GM12878 (cell line): Measurements from ENCODE around the gene ACTR1B. TPM values are rescaled to one million over a fixed set of nuclear protein-coding genes. Genes with fewer than 3 reads are reported as not detected.

ENCODE experiments used
- ATAC-seq: fragments of 200-7000 bp; cut with Tn5 transposase; 3 replicates; pipeline ENCODE4 v1.9.1; 2020; ENCODE audit warnings: mild to moderate bottlenecking, moderate library complexity
- BruUV-seq: library from RNA; stranded (reverse); fragments of 400-500 nt; replicated peaks from 2 replicates; lab custom pipeline; 2021; lab: Mats Ljungman, UMichigan
- CTCF ChIA-PET: fragments of 300-600 bp; sonication (Branson Sonifier 250); formaldehyde crosslinking; extraction: SDS; loops from one replicate; lab custom pipeline; 2021; ENCODE audit warnings: inconsistent platforms; lab: Yijun Ruan, JAX
- POLR2A ChIA-PET: fragments of 350-600 bp; formaldehyde crosslinking; extraction: SDS; loops from one replicate; lab custom pipeline; 2021; ENCODE audit warnings: inconsistent platforms; lab: Charles Lee
- RAD21 ChIA-PET: fragments of 300-600 bp; sonication (Branson Sonifier 250); formaldehyde crosslinking; loops from one replicate; lab custom pipeline; 2023; ENCODE audit warnings: antibody characterized with exemption; ENCODE audit not compliant: unreplicated experiment; lab: Charles Lee
- SMC1A ChIA-PET: fragments of 300-600 bp; sonication (Branson Sonifier 250); formaldehyde crosslinking; loops from one replicate; lab custom pipeline; 2023; ENCODE audit not compliant: unreplicated experiment, uncharacterized antibody; lab: Charles Lee
- DNase-seq: peaks from one replicate; pipeline ENCODE4 v3.0.0-alpha.2; 2011; ENCODE audit warnings: low read depth, low spot score
- FAIRE-seq: peaks from 3 replicates; lab custom pipeline; 2011; peaks lifted over from hg19 to GRCh38; lab: Jason Lieb, UNC
- H2AFZ ChIP-seq: 2 replicates; pipeline ENCODE4 v1.6.0; 2011; ENCODE audit warnings: low read depth, low read length, control low read depth; ENCODE audit not compliant: control insufficient read depth
- H3K27ac ChIP-seq: 2 replicates; pipeline ENCODE4 v1.5.1; 2011; ENCODE audit warnings: control low read depth; ENCODE audit not compliant: control insufficient read depth, insufficient read depth
- H3K27me3 ChIP-seq, 2 experiments: replicated peaks in 1 of 2; 2 replicates each; pipeline versions ENCODE4 v1.6.0 to v1.6.1; 2011; ENCODE audit warnings: low read length in 1 of 2; ENCODE audit not compliant: control insufficient read depth in 2 of 2, insufficient read depth in 2 of 2
- H3K36me3 ChIP-seq, 2 experiments: 2 replicates each; pipeline ENCODE4 v1.5.1; 2011; ENCODE audit warnings: low read length in 1 of 2; ENCODE audit not compliant: control insufficient read depth in 2 of 2, insufficient read depth in 2 of 2
- H3K4me1 ChIP-seq: 2 replicates; pipeline ENCODE4 v1.6.1; 2011; ENCODE audit warnings: mild to moderate bottlenecking, low read length, moderate library complexity, mixed read lengths; ENCODE audit not compliant: control insufficient read depth, insufficient read depth
- H3K4me2 ChIP-seq: 2 replicates; pipeline ENCODE4 v1.6.0; 2011; ENCODE audit warnings: control low read depth; ENCODE audit not compliant: control insufficient read depth, insufficient read depth
- H3K4me3 ChIP-seq: fragments of 200-600 bp; sonication (generic); 2 replicates; pipeline ENCODE4 v1.5.1; 2016
- H3K79me2 ChIP-seq: 2 replicates; pipeline ENCODE4 v1.6.0; 2011; ENCODE audit warnings: low read length; ENCODE audit not compliant: control insufficient read depth, insufficient read depth
- H3K9ac ChIP-seq: 2 replicates; pipeline ENCODE4 v1.8.0; 2011; ENCODE audit warnings: low read length, control low read depth, mixed read lengths; ENCODE audit not compliant: control insufficient read depth, insufficient read depth
- H3K9me3 ChIP-seq: replicated peaks from 3 replicates; pipeline ENCODE4 v1.5.1; 2011; ENCODE audit warnings: mild to moderate bottlenecking, low read length; ENCODE audit not compliant: control insufficient read depth, insufficient read depth
- H4K20me1 ChIP-seq: 2 replicates; pipeline ENCODE4 v1.6.0; 2011; ENCODE audit not compliant: control insufficient read depth, insufficient read depth
- DPF2 ChIP-seq: fragments of 450-650 bp; IDR thresholded peaks from 2 replicates; pipeline ENCODE4 v1.6.1; 2017; ENCODE audit warnings: mild to moderate bottlenecking
- EZH2 ChIP-seq: IDR thresholded peaks from 2 replicates; pipeline ENCODE4 v1.6.1; 2012; ENCODE audit warnings: low read depth, mild to moderate bottlenecking, control low read depth, inconsistent platforms, low read length, borderline replicate concordance; ENCODE audit not compliant: control insufficient read depth
- IKZF1 ChIP-seq: fragments of 450-650 bp; conservative IDR thresholded peaks from 2 replicates; pipeline ENCODE4 v1.6.1; 2017; ENCODE audit warnings: antibody characterized with exemption, mild to moderate bottlenecking
- MEF2B ChIP-seq: fragments of 450-650 bp; IDR thresholded peaks from 2 replicates; pipeline ENCODE4 v1.6.1; 2018; ENCODE audit warnings: mild to moderate bottlenecking, moderate library complexity; ENCODE audit not compliant: partially characterized antibody, poor library complexity, severe bottlenecking
- RELA ChIP-seq: fragments of 450-650 bp; IDR thresholded peaks from 2 replicates; pipeline ENCODE4 v1.8.0; 2014; ENCODE audit warnings: borderline replicate concordance; ENCODE audit not compliant: partially characterized antibody
- SREBF1 ChIP-seq: IDR thresholded peaks from 2 replicates; pipeline ENCODE4 v1.6.1; 2012; ENCODE audit warnings: mild to moderate bottlenecking, low read length
- ZNF217 ChIP-seq: fragments of 450-650 bp; IDR thresholded peaks from 2 replicates; pipeline ENCODE4 v1.6.1; 2017; ENCODE audit warnings: antibody characterized with exemption, mild to moderate bottlenecking
- ZSCAN29 ChIP-seq: fragments of 450-650 bp; IDR thresholded peaks from 2 replicates; pipeline ENCODE4 v1.6.1; 2017; ENCODE audit warnings: mild to moderate bottlenecking, moderate library complexity
- WGBS: methylation state at CpG from one replicate; pipeline ENCODE4 v1.1.6; 2016; ENCODE audit warnings: low lambda C conversion rate; ENCODE audit not compliant: insufficient replicate concordance, insufficient coverage; ENCODE audit errors: missing lambda C conversion rate; 5-methylcytosine and 5-hydroxymethylcytosine counted together
- in situ Hi-C: fragments of 300-500 bp; cut with MboI; formaldehyde crosslinking; loops from 9 replicates; pipeline ENCODE4 v1.14.3; 2018; ENCODE audit warnings: mixed read lengths
- intact Hi-C: fragments of 100-400 bp; cut with micrococcal nuclease; formaldehyde crosslinking; loops from one replicate; pipeline ENCODE4 v1.14.2; 2022; ENCODE audit not compliant: unreplicated experiment
- polyA plus RNA-seq, 11 experiments: library from polyadenylated mRNA; depleted of rRNA in 4 of 11; unstranded in 6 of 11; stranded (reverse) in 5 of 11; fragments of >200 nt; fragmentation: Nextera tagmentation in 4 of 11; fragmentation: Illumina TruSeq in 1 of 11; extraction: Ambion mirVana in 4 of 11; extraction: Trizol in 1 of 11; gene quantifications; 1 replicate in 1 of 11; 2 replicates in 10 of 11; pipeline versions ENCODE4 v1.2.1 to v1.2.3, GENCODE V29; 2011 to 2016; ENCODE audit warnings: inconsistent platforms in 2 of 11, missing spikeins in 2 of 11, low read depth in 1 of 11
- total RNA-seq, 4 experiments: library from RNA; depleted of rRNA in 3 of 4; stranded (reverse); fragments of >200 nt in 3 of 4; fragmentation: Illumina TruSeq in 1 of 4; extraction: Trizol in 1 of 4; gene quantifications; 2 replicates each; pipeline versions ENCODE4 v1.2.1 to v1.2.3, GENCODE V29; 2013 to 2021
- TF ChIP-seq, protein P1 (sequence below): IDR thresholded peaks from 2 replicates; pipeline ENCODE4 v1.6.1; 2012; ENCODE audit warnings: improper control_type of control experiment, low read depth, low read length; ENCODE audit not compliant: insufficient replicate concordance
- TF ChIP-seq, protein P2 (sequence below): IDR thresholded peaks from 2 replicates; pipeline ENCODE4 v1.6.1; 2012; ENCODE audit warnings: mild to moderate bottlenecking, low read depth, low read length
- TF ChIP-seq, protein P3 (sequence below): fragments of 150-350 bp; IDR thresholded peaks from 2 replicates; pipeline ENCODE4 v1.6.1; 2016; ENCODE audit warnings: low read depth, low read length

ACTR1B gene
- total and polyA plus RNA-seq, 10 of the 15 experiments (the other 5 are each of a cell fraction or from before 2014, with no cell fraction given), result 1.3 to 62.8 (median 44.8) TPM

DNA sequence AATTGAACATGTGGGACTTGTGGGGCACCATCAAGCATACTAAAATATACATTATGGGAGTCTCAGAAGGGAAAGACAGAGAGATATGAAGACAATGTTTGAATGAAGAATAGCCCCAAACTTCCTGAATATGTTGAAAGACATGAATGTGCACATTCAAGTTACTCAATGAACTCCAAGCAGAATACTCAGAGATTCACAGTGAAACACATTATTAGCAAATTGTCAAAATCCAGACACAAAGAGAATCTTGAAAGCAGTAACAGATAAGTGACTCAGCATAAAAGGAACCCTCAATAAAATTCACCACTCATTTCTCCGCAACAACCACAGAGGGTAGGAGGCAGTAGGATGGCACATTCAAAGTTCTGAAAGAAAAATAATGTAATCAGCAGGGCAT lies 14.5 kb upstream of the ACTR1B start:
- in situ Hi-C loops (no loop called here), intact Hi-C loops (no loop called here)
- CTCF ChIA-PET, result interaction anchor here (2.2 kb wide), 1 partner anchor 87 kb away, joined by 7 read pairs; no protein-coding TSS in a partner anchor
- POLR2A ChIA-PET, result interaction anchor here (1.0 kb wide), 1 partner anchor 33 kb away, joined by 3 read pairs; the partner anchor contains the start of gene COX5B
- BruUV-seq, result no TSS peak
- no peak overlapping the region for H3K9ac ChIP-seq
- no peaks in the 10 kb centered on the region for H3K27me3 ChIP-seq
- H3K4me2 ChIP-seq, result no peak overlapping the region
- H3K4me3 ChIP-seq, result no peak overlapping the region
- RAD21 ChIA-PET, result interaction anchor here (0.8 kb wide), 1 partner anchor 88 kb away, joined by 3 read pairs; the partner anchor contains the start of gene ANKRD36B
- WGBS, result 100% methylated on average over 1 of the region's 1 CpG
- SMC1A ChIA-PET, result no interaction called here
- FAIRE-seq (peak; percentile 44), ATAC-seq (no peak), DNase-seq (no peak)
- peaks cover 7% of the 10 kb centered on the region for H3K4me1 ChIP-seq
- no peaks in the 10 kb centered on the region for H3K79me2 ChIP-seq
- no peaks in the 10 kb centered on the region for H4K20me1 ChIP-seq
- no peak overlapping the region for H3K27ac ChIP-seq
- no peak overlapping the region for H2AFZ ChIP-seq
- H3K36me3 ChIP-seq, result no peaks in the 10 kb centered on the region
- no peaks in the 10 kb centered on the region; the same call in 2 of the 3 replicates for H3K9me3 ChIP-seq
- no peak for TF ChIP-seq MEF2B
- no peak for TF ChIP-seq IKZF1
- TF ChIP-seq, protein P1, sequence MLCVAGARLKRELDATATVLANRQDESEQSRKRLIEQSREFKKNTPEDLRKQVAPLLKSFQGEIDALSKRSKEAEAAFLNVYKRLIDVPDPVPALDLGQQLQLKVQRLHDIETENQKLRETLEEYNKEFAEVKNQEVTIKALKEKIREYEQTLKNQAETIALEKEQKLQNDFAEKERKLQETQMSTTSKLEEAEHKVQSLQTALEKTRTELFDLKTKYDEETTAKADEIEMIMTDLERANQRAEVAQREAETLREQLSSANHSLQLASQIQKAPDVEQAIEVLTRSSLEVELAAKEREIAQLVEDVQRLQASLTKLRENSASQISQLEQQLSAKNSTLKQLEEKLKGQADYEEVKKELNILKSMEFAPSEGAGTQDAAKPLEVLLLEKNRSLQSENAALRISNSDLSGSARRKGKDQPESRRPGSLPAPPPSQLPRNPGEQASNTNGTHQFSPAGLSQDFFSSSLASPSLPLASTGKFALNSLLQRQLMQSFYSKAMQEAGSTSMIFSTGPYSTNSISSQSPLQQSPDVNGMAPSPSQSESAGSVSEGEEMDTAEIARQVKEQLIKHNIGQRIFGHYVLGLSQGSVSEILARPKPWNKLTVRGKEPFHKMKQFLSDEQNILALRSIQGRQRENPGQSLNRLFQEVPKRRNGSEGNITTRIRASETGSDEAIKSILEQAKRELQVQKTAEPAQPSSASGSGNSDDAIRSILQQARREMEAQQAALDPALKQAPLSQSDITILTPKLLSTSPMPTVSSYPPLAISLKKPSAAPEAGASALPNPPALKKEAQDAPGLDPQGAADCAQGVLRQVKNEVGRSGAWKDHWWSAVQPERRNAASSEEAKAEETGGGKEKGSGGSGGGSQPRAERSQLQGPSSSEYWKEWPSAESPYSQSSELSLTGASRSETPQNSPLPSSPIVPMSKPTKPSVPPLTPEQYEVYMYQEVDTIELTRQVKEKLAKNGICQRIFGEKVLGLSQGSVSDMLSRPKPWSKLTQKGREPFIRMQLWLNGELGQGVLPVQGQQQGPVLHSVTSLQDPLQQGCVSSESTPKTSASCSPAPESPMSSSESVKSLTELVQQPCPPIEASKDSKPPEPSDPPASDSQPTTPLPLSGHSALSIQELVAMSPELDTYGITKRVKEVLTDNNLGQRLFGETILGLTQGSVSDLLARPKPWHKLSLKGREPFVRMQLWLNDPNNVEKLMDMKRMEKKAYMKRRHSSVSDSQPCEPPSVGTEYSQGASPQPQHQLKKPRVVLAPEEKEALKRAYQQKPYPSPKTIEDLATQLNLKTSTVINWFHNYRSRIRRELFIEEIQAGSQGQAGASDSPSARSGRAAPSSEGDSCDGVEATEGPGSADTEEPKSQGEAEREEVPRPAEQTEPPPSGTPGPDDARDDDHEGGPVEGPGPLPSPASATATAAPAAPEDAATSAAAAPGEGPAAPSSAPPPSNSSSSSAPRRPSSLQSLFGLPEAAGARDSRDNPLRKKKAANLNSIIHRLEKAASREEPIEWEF, result no peak
- TF ChIP-seq EZH2, result no peak
- TF ChIP-seq, protein P2, sequence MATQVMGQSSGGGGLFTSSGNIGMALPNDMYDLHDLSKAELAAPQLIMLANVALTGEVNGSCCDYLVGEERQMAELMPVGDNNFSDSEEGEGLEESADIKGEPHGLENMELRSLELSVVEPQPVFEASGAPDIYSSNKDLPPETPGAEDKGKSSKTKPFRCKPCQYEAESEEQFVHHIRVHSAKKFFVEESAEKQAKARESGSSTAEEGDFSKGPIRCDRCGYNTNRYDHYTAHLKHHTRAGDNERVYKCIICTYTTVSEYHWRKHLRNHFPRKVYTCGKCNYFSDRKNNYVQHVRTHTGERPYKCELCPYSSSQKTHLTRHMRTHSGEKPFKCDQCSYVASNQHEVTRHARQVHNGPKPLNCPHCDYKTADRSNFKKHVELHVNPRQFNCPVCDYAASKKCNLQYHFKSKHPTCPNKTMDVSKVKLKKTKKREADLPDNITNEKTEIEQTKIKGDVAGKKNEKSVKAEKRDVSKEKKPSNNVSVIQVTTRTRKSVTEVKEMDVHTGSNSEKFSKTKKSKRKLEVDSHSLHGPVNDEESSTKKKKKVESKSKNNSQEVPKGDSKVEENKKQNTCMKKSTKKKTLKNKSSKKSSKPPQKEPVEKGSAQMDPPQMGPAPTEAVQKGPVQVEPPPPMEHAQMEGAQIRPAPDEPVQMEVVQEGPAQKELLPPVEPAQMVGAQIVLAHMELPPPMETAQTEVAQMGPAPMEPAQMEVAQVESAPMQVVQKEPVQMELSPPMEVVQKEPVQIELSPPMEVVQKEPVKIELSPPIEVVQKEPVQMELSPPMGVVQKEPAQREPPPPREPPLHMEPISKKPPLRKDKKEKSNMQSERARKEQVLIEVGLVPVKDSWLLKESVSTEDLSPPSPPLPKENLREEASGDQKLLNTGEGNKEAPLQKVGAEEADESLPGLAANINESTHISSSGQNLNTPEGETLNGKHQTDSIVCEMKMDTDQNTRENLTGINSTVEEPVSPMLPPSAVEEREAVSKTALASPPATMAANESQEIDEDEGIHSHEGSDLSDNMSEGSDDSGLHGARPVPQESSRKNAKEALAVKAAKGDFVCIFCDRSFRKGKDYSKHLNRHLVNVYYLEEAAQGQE, result no peak
- no peak for TF ChIP-seq SREBF1
- TF ChIP-seq ZNF217, result no peak
- TF ChIP-seq, protein P3, sequence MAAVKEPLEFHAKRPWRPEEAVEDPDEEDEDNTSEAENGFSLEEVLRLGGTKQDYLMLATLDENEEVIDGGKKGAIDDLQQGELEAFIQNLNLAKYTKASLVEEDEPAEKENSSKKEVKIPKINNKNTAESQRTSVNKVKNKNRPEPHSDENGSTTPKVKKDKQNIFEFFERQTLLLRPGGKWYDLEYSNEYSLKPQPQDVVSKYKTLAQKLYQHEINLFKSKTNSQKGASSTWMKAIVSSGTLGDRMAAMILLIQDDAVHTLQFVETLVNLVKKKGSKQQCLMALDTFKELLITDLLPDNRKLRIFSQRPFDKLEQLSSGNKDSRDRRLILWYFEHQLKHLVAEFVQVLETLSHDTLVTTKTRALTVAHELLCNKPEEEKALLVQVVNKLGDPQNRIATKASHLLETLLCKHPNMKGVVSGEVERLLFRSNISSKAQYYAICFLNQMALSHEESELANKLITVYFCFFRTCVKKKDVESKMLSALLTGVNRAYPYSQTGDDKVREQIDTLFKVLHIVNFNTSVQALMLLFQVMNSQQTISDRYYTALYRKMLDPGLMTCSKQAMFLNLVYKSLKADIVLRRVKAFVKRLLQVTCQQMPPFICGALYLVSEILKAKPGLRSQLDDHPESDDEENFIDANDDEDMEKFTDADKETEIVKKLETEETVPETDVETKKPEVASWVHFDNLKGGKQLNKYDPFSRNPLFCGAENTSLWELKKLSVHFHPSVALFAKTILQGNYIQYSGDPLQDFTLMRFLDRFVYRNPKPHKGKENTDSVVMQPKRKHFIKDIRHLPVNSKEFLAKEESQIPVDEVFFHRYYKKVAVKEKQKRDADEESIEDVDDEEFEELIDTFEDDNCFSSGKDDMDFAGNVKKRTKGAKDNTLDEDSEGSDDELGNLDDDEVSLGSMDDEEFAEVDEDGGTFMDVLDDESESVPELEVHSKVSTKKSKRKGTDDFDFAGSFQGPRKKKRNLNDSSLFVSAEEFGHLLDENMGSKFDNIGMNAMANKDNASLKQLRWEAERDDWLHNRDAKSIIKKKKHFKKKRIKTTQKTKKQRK, result no peak
- no peak for TF ChIP-seq DPF2
- no peak for TF ChIP-seq ZSCAN29
- no peak for TF ChIP-seq RELA
